Central memory CD8-positive, alpha-beta T cell (primary cell): ENCODE results near the gene ZNF195.

Experiments used
- ATAC-seq: fragments of 150-1000 bp; cut with Tn5 transposase; replicated peaks from 2 replicates; pipeline ENCODE4 v1.10.0; 2022; ENCODE audit warnings: mild to moderate bottlenecking, moderate FRiP score, moderate number of reproducible peaks; ENCODE audit not compliant: poor library complexity, severe bottlenecking; ENCODE audit errors: extremely low read depth
- DNase-seq, 2 donors: peaks; one replicate each; pipeline ENCODE4 v3.0.0; 2021; ENCODE audit warnings: low spot score in 2 of 2
- H3K27ac Mint-ChIP-seq: one replicate; pipeline ENCODE4 v1.8.0; 2022; ENCODE audit warnings: low read depth, mild to moderate bottlenecking, moderate library complexity, mixed read lengths
- H3K27me3 Mint-ChIP-seq: one replicate; pipeline ENCODE4 v1.8.0; 2022; ENCODE audit warnings: mixed read lengths
- H3K36me3 Mint-ChIP-seq: one replicate; pipeline ENCODE4 v1.8.0; 2022; ENCODE audit warnings: mild to moderate bottlenecking, moderate library complexity, mixed read lengths; ENCODE audit not compliant: insufficient read depth
- H3K4me1 Mint-ChIP-seq: one replicate; pipeline ENCODE4 v1.8.0; 2022; ENCODE audit warnings: mixed read lengths
- H3K4me3 Mint-ChIP-seq: one replicate; pipeline ENCODE4 v1.8.0; 2022; ENCODE audit warnings: mild to moderate bottlenecking, moderate library complexity, mixed read lengths
- H3K9me3 Mint-ChIP-seq: one replicate; pipeline ENCODE4 v1.8.0; 2022; ENCODE audit warnings: mixed read lengths

Gene ZNF195

DNA sequence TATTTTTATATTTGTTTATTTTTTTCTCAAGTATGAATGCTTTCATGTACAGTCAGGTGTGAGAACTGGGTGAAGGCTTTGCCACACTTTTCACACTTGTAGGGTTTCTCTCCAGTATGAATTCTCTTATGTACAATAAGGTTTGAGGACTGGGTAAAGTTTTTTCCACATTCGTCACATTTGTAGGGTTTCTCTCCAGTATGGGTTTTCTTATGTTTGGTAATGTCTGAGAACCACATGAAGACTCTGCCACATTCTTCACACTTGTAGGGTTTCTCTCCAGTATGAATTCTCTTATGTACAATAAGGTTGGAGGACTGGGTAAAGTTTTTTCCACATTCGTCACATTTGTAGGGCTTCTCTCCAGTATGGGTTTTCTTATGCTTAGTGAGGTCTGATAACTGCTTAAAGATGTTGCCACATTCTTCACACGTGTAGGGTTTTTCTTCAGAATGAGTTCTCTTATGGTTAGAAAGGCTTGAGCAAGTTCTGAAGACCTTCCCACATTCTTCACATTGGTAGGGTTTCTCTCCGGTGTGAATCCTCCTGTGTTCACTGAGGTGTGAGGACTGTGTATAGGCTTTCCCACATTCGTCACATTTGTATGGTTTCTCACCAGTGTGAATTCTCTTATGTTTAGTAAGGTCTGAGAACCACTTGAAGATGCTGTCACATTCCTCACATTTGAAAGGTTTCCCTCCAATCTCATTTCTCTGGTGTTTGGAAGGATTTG, 19.7 kb downstream of the ZNF195 start:
- Mint-ChIP-seq H3K27me3 (no peaks in the 10 kb centered on the region), H3K9me3 (peaks cover 53% of the 10 kb centered on the region), H3K36me3 (peaks cover 53% of the 10 kb centered on the region), H3K4me3 (no peak overlapping the region), H3K27ac (no peak overlapping the region), H3K4me1 (no peaks in the 10 kb centered on the region)
- ATAC-seq (no peak), DNase-seq (no peak)

DNA sequence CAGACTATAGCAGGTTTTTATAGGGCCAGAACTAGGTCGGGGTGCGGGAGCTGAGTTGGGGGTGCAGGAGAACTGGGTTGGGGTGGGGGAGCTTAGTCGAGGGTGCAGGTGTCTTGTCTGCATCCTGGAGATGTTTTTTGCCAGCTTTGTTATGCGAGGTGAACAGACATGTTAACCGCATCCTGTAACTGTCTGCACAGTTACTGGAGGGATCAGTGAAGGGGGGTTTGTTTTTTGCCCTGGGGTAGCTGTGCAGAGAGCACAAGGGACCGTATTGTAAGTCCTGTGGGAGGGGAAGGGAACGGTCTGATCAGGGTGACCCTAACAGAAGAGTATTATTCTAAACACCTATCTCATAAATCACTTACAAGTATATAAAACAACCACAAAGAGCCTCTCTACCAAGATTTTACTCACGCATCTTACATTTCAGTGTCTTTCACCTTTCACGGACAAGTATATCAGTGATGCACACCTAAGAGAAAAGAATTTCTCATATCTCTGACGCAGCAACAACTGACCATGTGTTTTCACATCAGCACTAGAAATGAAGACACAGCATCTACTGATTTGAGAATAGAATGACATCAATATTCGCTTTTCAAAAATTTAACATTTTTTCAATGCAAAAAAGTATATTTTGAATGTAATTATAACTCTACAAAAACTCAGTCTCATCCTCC, 20.8 kb downstream of the ZNF195 start:
- DNase-seq (no peak), ATAC-seq (no peak)
- peaks cover 44% of the 10 kb centered on the region for H3K36me3 Mint-ChIP-seq
- H3K4me1 Mint-ChIP-seq, result no peaks in the 10 kb centered on the region
- H3K4me3 Mint-ChIP-seq, result no peak overlapping the region
- H3K27ac Mint-ChIP-seq, result no peak overlapping the region
- no peaks in the 10 kb centered on the region for H3K27me3 Mint-ChIP-seq
- H3K9me3 Mint-ChIP-seq, result peaks cover 44% of the 10 kb centered on the region

DNA sequence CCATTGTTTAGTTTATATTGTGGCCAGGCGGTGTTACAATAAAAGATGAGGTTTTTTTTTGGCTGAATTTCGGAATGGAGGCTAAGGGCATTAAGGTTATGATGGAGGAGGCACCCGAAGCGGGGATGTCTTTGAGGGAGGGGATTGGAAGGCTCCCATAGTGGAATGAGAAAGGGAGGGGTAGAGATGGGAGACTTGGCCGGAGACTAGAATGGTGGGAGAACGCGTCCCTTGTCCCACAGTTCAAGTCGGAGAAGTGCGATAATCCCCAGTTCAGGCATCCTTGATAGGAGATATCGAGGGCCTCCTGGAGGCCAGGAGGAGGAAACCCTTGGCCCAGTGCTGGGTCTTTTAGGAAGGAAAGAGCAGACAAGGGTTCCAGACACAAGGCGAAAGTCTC, 21.6 kb downstream of the ZNF195 start:
- Mint-ChIP-seq H3K27me3 (no peaks in the 10 kb centered on the region), H3K9me3 (peaks cover 35% of the 10 kb centered on the region), H3K4me3 (no peak overlapping the region), H3K27ac (no peak overlapping the region), H3K36me3 (peaks cover 37% of the 10 kb centered on the region), H3K4me1 (no peaks in the 10 kb centered on the region)
- ATAC-seq (no peak), DNase-seq (no peak)

DNA sequence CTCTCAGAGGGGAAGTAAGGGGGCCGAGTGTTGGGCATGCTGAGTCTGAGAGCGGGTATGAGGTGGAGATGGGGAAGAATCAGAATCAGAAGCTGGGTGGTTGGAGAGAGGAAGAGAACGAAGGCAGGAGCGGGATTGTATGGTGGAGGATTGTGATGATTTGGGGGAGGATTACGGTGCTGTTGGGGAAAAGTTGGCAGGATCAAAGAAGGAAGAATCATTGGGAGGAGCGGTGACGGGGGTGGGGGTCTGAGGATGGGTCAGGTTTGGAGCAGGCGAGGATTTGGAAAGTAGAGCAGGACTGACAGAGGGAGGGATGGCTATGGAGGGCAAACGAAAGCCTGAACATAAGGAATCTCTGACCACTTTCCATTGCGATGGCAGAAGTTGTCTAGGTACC, 22.1 kb downstream of the ZNF195 start:
- Mint-ChIP-seq H3K27ac (no peak overlapping the region), H3K36me3 (peaks cover 35% of the 10 kb centered on the region), H3K9me3 (peaks cover 35% of the 10 kb centered on the region), H3K4me1 (no peaks in the 10 kb centered on the region), H3K4me3 (no peak overlapping the region), H3K27me3 (no peaks in the 10 kb centered on the region)
- no peak for ATAC-seq
- no peak for DNase-seq

DNA sequence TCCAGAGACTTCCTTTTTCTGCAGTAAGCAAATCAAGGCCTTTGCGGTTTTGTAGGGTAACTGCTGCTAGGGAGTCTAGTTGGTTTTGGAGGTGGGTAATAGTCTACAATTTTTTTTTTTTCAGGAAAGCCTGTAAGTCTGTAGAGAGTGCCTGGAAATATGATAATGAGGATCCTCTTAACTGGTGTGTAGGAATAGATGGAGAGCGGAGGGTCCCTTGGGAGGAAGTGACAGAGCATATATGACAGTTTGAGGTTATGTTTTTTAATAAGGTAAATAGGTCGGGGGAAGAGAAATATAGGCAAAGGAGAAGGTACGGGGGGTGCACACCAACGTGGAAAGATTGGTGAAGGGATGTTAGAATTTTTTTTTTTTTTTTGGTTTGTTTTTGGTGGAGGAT, 25.9 kb downstream of the ZNF195 start:
- Mint-ChIP-seq H3K36me3 (peaks cover 8% of the 10 kb centered on the region), H3K27me3 (no peaks in the 10 kb centered on the region), H3K9me3 (peaks cover 18% of the 10 kb centered on the region), H3K4me3 (no peak overlapping the region), H3K27ac (no peak overlapping the region), H3K4me1 (no peaks in the 10 kb centered on the region)
- ATAC-seq (no peak), DNase-seq (no peak)

DNA sequence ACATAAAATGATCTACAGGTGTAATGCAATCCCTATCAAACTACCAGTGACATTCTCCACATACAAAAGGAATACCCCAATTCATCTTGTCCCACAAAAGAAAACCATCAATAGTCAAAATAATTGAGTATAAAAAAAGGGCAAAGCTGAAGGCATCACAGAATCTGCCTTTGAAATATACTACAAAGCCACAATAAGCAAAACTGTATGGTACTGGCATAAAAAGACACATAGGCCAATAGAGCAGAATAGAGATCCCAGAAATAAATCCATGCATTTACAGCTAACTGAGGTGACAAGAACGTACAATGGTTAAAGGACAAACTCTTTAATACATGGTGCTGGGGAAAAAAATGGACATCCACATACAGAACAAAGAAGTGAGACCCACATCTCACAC, 31.8 kb downstream of the ZNF195 start:
- H3K27me3 Mint-ChIP-seq, result peaks cover 11% of the 10 kb centered on the region
- DNase-seq (no peak), ATAC-seq (no peak)
- H3K9me3 Mint-ChIP-seq, result peaks cover 5% of the 10 kb centered on the region
- no peak overlapping the region for H3K27ac Mint-ChIP-seq
- no peaks in the 10 kb centered on the region for H3K36me3 Mint-ChIP-seq
- H3K4me3 Mint-ChIP-seq, result no peak overlapping the region
- H3K4me1 Mint-ChIP-seq, result no peaks in the 10 kb centered on the region

DNA sequence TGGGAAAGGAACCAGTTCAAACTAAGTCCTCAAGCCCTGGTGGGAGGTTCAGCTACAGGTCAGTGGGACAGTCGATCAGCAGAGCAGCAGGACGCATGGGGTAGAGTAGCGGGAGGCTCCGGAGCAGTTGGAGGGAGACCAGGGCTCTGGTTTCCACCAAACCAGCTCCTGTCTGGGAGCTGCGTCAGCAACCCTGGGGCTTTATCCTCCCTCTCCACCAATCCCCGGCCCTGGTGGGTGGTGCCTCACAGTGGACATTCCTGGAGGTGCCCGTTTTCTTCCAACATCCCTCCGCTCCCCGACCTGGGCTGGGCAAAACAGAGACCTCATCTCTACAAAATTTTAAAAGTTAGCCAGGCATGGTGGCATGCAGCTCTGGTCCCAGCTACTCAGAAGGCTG, 32.4 kb downstream of the ZNF195 start:
- Mint-ChIP-seq H3K4me3 (no peak overlapping the region), H3K27ac (no peak overlapping the region), H3K4me1 (no peaks in the 10 kb centered on the region), H3K9me3 (peaks cover 5% of the 10 kb centered on the region), H3K36me3 (no peaks in the 10 kb centered on the region), H3K27me3 (peaks cover 16% of the 10 kb centered on the region)
- ATAC-seq (no peak), DNase-seq (no peak)

DNA sequence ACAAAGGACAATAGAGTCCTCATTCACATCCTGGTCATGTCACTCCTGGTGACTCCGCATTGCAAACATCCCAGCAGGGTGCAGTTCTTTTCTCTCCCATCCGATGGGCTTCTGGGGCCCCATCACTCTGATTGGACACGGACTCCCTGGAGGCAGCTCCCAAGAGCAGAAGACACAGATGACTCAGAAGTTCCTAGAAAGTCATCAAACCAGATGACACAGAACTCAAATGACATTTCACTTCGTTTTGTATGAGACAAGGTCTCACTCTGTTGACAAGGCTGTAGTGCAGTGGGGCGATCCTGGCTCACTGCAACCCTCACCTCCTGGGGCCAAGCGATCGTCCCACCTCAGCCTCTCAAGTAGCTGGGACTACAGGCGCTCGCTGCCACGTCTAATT, 33.2 kb downstream of the ZNF195 start:
- H3K9me3 Mint-ChIP-seq, result peaks cover 5% of the 10 kb centered on the region
- H3K36me3 Mint-ChIP-seq, result no peaks in the 10 kb centered on the region
- ATAC-seq (no peak), DNase-seq (no peak)
- no peak overlapping the region for H3K4me3 Mint-ChIP-seq
- H3K27me3 Mint-ChIP-seq, result peaks cover 25% of the 10 kb centered on the region
- no peak overlapping the region for H3K27ac Mint-ChIP-seq
- no peaks in the 10 kb centered on the region for H3K4me1 Mint-ChIP-seq

DNA sequence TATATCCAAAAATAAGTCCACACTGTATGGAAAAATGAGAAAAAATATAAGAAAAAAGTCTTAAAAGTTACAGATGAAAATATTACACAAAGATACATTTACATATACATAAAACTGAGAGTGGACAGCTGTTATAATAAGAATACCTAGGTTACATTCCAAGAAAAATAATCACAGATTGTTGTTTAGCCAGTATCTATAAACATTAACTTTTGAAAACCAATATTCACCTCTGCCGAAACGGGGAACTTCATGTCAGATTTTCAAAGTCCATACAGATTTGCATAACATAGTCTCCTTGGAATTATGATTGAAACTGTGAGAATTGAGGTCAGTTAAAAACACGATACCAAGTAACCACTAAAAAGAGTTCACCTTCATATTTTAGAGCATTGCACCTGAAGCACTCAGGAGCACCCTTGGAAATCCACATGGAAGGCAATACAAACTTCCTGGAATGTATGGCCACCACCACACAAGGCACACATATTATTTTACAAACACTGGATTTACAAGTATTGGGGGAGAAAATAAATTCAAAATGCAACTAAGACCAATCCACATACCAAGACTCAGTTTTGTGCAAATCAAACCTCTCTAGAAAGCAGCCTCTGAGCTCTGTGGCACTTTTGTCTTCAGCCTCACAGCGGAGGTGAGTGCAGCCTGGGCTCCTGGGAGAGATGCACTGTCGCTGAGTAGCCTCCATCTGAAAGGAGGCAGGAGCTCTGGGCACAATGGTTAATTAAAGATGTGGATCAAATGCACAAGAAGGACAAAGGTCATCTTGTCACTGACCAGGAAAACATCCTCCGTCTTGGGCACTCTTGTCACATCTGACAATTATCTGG, 34.4 kb downstream of the ZNF195 start:
- DNase-seq, result no peak
- Mint-ChIP-seq H3K27ac (no peak overlapping the region), H3K36me3 (no peaks in the 10 kb centered on the region), H3K9me3 (peaks cover 5% of the 10 kb centered on the region), H3K4me3 (no peak overlapping the region), H3K27me3 (peaks cover 36% of the 10 kb centered on the region), H3K4me1 (no peaks in the 10 kb centered on the region)
- no peak for ATAC-seq

DNA sequence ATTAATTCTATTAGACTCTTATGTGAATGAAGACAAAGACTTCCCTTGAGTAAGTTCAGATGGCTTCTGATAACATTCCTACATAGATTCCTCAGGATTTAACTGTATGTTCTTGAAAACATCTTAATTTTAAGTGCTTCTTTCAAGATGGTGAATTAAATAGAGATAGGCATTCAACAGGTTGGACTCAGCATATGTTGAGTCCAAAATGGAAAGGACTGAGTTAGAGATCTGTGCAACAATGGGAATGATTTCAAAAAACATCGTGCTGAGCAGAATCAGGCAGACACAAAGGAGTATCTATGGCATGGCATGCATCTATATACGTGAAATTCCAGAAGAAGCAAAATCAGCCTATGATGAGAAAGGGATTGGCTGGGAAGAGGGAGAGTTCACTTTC, 36.2 kb downstream of the ZNF195 start:
- Mint-ChIP-seq H3K4me1 (no peaks in the 10 kb centered on the region), H3K9me3 (peaks cover 5% of the 10 kb centered on the region), H3K27ac (no peak overlapping the region), H3K4me3 (no peak overlapping the region), H3K36me3 (peaks cover 3% of the 10 kb centered on the region), H3K27me3 (peaks cover 50% of the 10 kb centered on the region)
- no peak for DNase-seq
- ATAC-seq, result no peak

DNA sequence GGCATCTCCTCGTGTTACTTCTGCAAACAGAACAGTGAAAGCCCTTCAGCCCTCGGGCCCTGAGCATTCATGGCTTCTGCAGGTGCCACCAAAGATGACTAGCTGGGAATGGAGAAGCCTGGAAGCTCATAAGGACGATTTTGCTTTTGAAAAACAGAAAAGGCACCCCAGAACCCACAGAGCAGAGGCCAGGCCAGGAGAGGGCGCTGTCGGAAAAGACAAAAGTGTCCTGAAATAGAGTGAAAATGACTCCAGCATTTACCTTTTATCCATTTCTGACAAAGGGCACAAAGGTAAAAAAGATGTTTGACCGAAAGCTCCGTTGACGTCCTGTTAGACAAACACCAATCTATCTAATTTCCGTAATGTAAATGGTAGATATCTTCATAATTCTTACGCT, 37.6 kb downstream of the ZNF195 start:
- Mint-ChIP-seq H3K9me3 (no peaks in the 10 kb centered on the region), H3K27ac (no peak overlapping the region), H3K4me3 (no peak overlapping the region), H3K4me1 (no peaks in the 10 kb centered on the region), H3K36me3 (peaks cover 3% of the 10 kb centered on the region), H3K27me3 (peaks cover 50% of the 10 kb centered on the region)
- ATAC-seq (peak; percentile 40), DNase-seq (peak; percentile 33 to 56)

DNA sequence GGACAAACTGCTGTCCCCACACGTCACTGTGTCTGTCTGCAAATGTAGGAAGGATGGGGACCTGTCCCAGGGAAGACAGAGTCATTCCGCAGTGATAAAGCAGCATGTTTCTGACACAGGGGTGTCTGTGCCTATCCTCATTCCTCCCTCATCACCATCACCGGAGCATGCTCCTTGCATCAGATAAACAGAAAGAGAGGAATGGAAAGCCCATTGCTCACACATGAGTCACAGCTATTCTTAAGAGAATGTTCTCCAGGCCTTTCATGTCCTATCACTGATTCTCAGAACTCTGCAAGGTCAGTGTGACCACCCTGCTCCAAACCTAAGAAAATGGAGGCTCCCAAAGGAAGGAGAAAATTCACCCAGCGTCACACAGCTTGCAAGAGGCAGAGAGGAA, 38.9 kb downstream of the ZNF195 start:
- DNase-seq (no peak), ATAC-seq (no peak)
- Mint-ChIP-seq H3K4me3 (no peak overlapping the region), H3K27ac (no peak overlapping the region), H3K9me3 (no peaks in the 10 kb centered on the region), H3K36me3 (peaks cover 3% of the 10 kb centered on the region), H3K27me3 (peaks cover 50% of the 10 kb centered on the region), H3K4me1 (no peaks in the 10 kb centered on the region)

DNA sequence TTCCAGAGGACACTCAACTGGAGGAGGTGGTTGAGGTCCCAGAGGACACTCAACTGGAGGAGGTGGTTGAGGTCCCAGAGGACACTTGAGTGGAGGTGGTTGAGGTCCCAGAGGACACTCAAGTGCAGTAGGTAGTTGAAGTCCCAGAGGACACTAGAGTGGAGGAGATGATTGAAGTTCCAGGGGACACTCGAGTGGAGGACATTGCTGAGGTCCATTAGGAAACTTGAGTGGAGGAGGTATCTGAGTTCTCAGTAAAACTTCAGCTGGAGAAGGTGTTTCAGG, 39.7 kb downstream of the ZNF195 start:
- peaks cover 3% of the 10 kb centered on the region for H3K36me3 Mint-ChIP-seq
- no peak for DNase-seq
- H3K9me3 Mint-ChIP-seq, result no peaks in the 10 kb centered on the region
- ATAC-seq, result no peak
- no peaks in the 10 kb centered on the region for H3K4me1 Mint-ChIP-seq
- H3K27ac Mint-ChIP-seq, result no peak overlapping the region
- H3K4me3 Mint-ChIP-seq, result no peak overlapping the region
- H3K27me3 Mint-ChIP-seq, result peaks cover 50% of the 10 kb centered on the region
